Fibroblast of skin of back (primary cell): ENCODE results near the gene RBPJL. TPM values are rescaled to one million over a fixed set of nuclear protein-coding genes. Genes with fewer than 3 reads are reported as not detected.

ENCODE experiments used
- DNase-seq: peaks from one replicate; pipeline ENCODE4 v3.0.0-alpha.2; 2013
- polyA plus RNA-seq, 2 experiments: library from polyadenylated mRNA; unstranded; fragments of 120-200 nt; gene quantifications; one replicate each; pipeline ENCODE4 v1.2.1, GENCODE V29; 2013; ENCODE audit not compliant: insufficient read length in 2 of 2

The RBPJL gene, protein sequence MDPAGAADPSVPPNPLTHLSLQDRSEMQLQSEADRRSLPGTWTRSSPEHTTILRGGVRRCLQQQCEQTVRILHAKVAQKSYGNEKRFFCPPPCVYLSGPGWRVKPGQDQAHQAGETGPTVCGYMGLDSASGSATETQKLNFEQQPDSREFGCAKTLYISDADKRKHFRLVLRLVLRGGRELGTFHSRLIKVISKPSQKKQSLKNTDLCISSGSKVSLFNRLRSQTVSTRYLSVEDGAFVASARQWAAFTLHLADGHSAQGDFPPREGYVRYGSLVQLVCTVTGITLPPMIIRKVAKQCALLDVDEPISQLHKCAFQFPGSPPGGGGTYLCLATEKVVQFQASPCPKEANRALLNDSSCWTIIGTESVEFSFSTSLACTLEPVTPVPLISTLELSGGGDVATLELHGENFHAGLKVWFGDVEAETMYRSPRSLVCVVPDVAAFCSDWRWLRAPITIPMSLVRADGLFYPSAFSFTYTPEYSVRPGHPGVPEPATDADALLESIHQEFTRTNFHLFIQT
- polyA plus RNA-seq (2013, experiment 1 of 2; ENCODE audit: insufficient read length), result not detected
- not detected for polyA plus RNA-seq (2013, experiment 2 of 2; ENCODE audit: insufficient read length)

DNA sequence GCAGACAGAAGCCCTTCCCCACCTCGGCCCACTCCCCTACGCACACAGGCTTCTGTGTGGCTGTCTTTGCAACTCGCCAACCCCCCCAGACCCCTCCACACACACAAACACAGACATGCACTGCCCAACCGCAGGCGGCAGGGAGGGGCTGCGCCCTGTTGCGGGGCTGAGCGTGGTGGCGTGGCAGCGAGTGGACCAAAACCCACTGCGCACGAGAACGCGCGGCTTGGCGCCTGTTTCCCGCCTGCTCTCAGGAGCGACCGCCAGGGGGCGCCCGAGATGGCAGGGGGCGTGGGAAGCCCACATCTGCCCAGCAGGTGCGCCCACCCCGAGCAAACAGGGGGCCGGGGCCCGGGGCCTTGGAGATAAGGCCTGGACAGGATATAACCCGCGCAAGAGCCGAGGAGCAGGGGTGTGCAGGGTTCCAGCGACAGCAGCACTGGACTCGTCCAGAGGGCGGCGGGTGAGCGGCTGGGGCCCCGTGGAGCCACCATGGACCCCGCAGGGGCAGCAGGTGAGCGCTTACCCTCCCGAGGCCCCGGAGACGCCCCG lies at the start of gene RBPJL:
RBPJL (plus strand) TSS at position 410 of the 552 bp plus-strand sequence; CDS start at position 493, 83 bp downstream.
- DNase-seq, result no peak

DNA sequence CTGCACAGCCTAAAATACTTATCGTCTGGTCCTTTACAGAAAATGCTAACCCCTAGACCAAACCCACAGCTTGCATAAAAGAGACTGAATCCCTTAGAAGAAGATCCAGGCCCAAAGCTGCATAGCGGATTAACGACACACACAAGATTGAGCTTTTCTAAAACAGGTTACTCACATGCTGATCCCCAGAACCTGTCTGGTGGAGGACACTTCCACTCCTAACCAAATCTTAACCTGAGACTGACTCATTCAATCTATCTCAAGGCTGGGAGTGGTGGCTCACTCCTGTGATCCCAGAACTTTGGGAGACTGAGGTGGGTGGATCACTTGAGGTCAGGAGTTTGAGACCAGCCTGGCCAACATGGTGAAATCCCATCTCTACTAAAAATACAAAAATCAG lies 49.5 kb upstream of the RBPJL start:
- no peak for DNase-seq

DNA sequence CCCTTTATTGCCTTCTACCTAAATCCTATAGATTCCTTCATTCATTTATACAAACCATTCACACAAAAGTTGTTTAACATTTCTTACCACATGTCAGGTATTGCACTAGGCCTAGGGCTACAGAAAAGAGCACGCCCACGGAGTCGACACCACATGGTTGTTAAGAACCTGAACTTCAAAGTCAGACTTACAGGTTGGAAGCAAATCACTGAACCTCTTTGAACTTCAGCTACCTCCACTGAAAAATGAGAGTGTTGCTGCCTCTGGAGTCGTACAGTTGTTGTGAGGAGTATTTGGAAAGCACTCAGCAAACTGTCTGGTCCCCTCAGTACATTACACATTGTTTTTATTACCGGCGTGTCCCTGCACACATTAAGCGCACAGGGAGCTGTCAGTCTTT lies 48.9 kb upstream of the RBPJL start:
- no peak for DNase-seq

DNA sequence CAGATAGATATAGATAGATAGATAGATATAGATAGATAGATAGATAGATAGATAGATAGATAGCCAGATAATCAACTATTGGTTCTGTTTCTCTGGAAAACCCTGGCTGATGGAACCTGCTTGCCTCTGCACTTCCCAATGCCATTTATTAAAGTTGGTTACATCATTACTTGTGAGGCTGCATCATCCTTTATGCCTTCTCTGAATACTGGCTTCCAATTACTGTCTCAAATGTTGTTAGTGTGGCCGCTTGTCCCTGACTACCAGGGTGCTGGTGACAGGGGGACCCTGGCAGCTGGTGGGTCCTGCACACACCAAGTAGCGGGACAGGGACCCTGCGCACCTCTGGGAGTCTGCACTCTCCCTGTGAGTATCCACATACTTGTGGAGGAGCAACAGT lies 48.4 kb upstream of the RBPJL start:
- DNase-seq, result no peak

- no peak for DNase-seq
Observed at GRCh38 chr20:45258664-45259063, 48.0 kb upstream of the RBPJL start.

DNA sequence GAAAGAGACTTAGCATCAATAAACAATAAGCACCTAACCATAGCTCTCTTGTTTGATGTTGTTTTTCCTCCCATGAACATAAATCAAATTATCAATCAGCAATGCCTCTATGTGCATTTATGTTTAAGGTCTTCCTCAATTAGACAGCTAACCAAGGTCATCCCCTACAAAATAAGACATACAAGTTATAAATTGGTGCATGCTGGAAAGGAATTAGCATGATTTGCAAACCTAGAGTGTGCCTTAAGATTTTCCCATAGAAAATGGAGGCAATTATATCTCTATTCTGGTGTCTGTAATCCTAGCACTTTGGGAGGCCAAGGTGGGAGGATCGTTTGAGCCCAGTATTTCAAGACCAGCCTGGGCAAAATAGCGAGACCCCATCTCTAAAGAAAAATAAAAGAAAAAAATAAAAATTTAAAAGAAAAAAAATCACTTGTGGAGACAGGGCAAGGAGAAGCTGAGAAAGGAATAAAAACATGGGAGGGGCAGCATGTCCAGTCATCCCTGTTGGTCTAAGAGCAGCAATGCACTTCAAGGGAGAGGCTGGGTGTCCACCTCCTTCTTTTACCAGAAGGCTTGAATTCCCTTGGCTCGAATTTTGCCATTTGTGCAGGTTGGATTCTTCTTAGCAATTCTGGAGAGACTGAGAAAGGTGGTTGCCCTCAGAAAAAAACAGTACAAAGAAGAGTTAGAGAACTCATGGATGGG lies 42.9 kb upstream of the RBPJL start:
- no peak for DNase-seq

GRCh38 chr20:45266977-45267376 lies 39.7 kb upstream of the RBPJL start:
- no peak for DNase-seq

DNA sequence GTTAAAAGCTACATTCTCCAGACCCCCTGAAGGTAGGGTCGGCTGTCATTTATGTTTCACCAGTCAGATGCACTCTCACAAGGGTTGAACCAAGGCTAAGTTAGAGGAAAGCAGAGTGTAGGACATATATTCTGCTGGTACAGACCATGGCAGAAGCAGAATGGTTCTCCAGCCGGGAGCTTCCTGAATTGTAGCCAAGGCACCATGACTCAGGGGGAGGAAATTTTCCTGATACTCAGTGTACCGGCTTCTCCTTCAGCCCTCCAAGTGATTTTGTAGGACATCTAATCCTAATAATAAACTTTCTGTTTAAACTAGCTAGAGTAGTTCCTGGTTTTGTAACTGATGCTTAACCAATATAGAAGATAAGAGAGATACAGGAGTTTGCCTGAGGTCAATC lies 38.1 kb upstream of the RBPJL start:
- no peak for DNase-seq

DNA sequence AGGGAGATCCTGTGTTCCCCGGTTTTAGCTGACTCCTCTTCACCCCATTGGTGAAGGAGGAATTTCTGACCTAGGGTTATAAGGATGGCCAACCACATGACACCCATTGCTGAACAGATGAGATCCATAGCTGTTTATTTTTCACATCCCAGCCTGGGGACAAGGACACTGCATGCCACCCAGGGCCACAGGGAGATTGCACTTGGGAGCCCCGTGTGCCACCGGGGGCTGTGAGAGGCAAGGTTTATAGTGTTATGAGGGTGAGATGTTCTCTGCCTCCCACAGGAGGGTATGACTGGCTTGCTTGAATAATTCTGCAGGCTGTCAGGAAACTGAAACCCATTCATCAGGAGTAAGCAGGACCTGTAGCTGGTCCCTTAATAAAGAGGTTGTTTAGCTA lies 37.6 kb upstream of the RBPJL start:
- no peak for DNase-seq

- DNase-seq, result no peak
Observed at GRCh38 chr20:45269754-45270270, 36.8 kb upstream of the RBPJL start.

DNA sequence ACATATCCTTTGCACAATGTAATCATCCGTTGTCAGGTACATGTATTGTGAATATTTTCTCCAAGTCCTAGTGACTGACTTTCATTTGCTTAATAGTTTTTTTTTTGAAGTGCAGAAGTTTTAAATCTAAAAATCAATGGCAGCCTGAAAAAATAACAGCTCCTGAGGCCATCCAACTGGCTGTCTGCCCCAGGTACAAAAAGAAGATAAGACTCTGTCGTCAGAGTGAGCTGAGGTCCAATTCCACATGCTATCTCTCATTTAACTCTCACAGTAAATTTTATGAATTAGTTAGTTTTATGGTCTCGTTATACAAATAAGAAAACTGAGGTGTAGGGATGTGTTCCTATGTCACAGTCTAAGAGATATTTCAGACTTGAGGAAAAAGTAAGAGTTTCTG lies 31.3 kb upstream of the RBPJL start:
- DNase-seq, result no peak

- no peak for DNase-seq
Observed at GRCh38 chr20:45279992-45280391, 26.6 kb upstream of the RBPJL start.

GRCh38 chr20:45282700-45283550 lies 23.7 kb upstream of the RBPJL start:
- DNase-seq, result no peak

DNA sequence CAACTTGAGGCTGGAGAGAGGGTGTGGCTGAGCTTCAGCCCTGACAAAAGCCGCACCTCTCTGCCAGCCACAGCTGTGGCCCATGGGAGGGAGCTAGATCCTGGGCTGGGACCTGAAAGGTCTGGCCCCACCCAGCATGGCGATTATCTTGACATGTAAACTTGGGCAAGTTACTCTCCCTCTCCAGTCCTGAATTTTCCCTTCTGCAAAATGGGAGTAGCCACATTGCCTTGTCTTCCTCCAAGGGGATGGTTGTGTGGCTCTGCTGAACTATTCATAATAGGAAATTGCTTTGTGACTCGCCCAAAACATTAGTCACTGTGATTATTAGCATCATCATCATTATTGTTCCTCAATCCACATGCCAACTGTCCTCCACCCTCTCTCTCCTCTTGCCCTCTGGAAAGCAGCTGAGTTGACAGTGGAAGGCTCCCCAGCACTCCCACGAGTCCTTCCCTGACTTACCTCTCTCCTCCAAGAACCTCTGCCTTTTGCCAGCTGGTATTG lies 23.0 kb upstream of the RBPJL start:
- peak; percentile 16 for DNase-seq

DNA sequence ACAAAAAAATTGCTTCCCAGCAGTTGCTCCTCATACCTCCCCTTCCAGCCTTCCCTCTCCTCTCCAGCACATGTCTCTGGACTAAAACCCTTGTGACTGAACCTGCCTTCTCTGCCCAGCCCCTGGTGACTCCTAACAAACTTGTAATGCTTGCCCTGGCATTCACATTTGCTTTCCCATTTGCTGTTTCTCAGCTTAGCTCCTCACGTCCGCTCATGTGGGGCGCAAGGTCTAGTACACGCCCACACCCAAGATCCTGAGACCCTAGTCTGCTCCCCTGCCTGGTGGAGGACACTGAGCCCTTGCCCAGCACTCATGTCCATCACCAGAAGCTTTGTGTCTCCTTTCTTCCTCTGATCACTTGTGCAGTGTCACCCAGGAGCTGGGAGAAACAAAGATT lies 18.3 kb upstream of the RBPJL start:
- DNase-seq, result no peak

DNA sequence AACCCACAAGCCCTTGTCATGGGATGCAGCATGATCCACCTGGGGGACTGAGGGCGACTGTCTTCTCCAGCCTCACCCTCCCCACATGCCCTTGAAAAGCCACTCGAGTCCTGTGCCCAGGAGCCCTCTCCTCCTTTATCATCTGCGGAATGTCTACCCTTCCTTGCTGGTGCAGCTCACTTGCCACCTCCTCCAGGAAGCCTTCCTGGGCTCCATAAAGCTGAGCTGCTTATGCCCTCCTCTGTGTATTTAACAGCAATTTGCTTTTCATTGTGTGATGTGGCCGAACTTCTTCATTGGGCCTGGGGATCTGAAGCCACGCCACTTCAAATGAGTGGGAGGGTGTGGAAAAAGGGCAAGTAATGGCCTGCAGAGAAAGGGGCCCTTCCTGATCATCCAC lies 17.8 kb upstream of the RBPJL start:
- DNase-seq, result no peak

DNA sequence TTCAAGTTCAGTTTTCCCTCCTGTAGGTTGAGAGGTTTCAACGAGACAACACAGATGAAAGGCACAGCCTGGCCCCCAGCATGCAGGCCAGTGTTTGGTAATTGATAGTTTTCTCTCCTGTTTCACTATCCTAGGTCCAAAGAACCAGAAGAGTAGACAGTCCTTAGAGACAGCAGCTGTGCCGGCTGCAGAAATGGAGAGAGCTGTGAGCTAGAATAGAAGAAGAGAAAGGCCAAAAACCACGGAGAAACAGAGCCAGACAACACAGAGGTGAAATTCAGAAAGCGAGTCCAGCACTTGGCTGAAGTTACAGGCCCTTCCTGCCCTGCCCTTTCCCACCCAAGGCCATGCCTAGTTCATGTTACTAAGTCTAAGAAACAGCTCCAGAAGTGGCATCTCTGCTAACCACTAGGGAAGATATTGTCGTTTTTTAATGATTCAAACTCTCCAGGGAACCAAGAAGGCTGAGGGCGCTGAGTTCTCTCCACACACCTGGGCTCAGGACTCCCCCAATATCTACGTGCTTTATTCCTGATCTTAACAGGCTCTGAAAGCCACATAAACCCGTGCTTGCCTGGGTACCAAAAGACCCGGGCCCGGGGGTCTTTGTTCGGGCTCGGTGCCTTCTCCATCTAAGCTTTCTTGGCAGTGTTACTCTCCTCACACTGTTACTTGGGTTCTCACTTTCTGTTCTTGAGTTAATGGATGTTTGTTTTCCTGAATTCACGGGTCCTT lies 16.5 kb upstream of the RBPJL start:
- DNase-seq, result no peak

- DNase-seq, result peak; percentile 75
Observed at GRCh38 chr20:45290677-45291355, 15.8 kb upstream of the RBPJL start.

GRCh38 chr20:45291526-45291925 lies 15.1 kb upstream of the RBPJL start:
- no peak for DNase-seq

DNA sequence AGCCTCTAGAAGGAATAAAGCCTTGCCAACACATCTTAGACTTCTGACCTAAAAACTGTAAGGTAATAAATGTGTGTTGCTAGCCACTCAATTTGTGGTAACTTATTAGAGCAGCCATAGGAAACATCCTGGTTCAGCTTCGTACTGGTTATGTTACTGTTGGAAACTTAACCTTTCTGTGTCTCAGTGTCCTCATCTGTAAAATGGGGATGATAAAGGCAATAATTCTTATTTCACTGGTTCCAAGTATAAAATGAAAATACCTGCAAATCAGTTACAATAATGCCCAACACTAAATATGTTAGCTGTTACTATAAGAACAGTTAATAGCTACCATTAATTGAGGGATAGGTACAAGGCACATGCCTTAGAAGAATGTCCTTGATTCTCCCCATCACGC lies 14.3 kb upstream of the RBPJL start:
- DNase-seq, result no peak
